Stimulated activated CD4-positive, alpha-beta T cell treated with anti-CD3 and anti-CD28 coated beads, Interleukin-1b, Interleukin-23, amount 100 ng/mL, for 1 hour (primary cell): ENCODE results near the gene CYBA.

Experiments
- DNase-seq, 2 donors: peaks; one replicate each; pipeline ENCODE4 v3.0.0-alpha.2; 2020; ENCODE audit warnings: low read depth in 2 of 2

The CYBA gene

GRCh38 chr16:88650749-88651275 lies at the start of gene CYBA:
CYBA (minus strand) TSS chr16:88651053; CDS start chr16:88651013, 40 bp downstream.
- DNase-seq = peak; percentile 59

- DNase-seq = no peak
Observed at GRCh38 chr16:88700322-88700635, 49.4 kb upstream of the CYBA start.

GRCh38 chr16:88699180-88699579 lies 48.3 kb upstream of the CYBA start:
- no peak for DNase-seq

- no peak for DNase-seq
Observed at GRCh38 chr16:88698646-88699045, 47.8 kb upstream of the CYBA start.

GRCh38 chr16:88697831-88698615 lies 47.2 kb upstream of the CYBA start:
- no peak for DNase-seq

- DNase-seq = no peak
Observed at GRCh38 chr16:88697116-88697830, 46.4 kb upstream of the CYBA start.

GRCh38 chr16:88696441-88696840 lies 45.6 kb upstream of the CYBA start:
- no peak for DNase-seq

GRCh38 chr16:88695753-88696152 lies 44.9 kb upstream of the CYBA start:
- DNase-seq = no peak

GRCh38 chr16:88695218-88695617 lies 44.4 kb upstream of the CYBA start:
- no peak for DNase-seq

- DNase-seq = no peak
Observed at GRCh38 chr16:88694221-88695087, 43.6 kb upstream of the CYBA start.

GRCh38 chr16:88693420-88694177 lies 42.7 kb upstream of the CYBA start:
- DNase-seq = no peak

GRCh38 chr16:88692861-88693260 lies 42.0 kb upstream of the CYBA start:
- DNase-seq = no peak

- no peak for DNase-seq
Observed at GRCh38 chr16:88691924-88692560, 41.2 kb upstream of the CYBA start.

GRCh38 chr16:88691129-88691813 lies 40.4 kb upstream of the CYBA start:
- no peak for DNase-seq

GRCh38 chr16:88690341-88691128 lies 39.7 kb upstream of the CYBA start:
- DNase-seq = no peak

- no peak for DNase-seq
Observed at GRCh38 chr16:88688013-88688778, 37.3 kb upstream of the CYBA start.

GRCh38 chr16:88687676-88688012 lies 36.8 kb upstream of the CYBA start:
- no peak for DNase-seq

- DNase-seq = no peak
Observed at GRCh38 chr16:88687254-88687576, 36.4 kb upstream of the CYBA start.
